ENCODE results near the gene FCRLA.
"Not testable (repeated sequence)": the region's sequence is repeated elsewhere in the genome, so short reads cannot be mapped to it uniquely, and the experiment has no call there.

- not testable (repeated sequence) for TF ChIP-seq SP1 (IDR thresholded peaks at IDR 0.05; ENCODE audit: low read depth); ZFX (IDR thresholded peaks at IDR 0.05); CTCF (IDR thresholded peaks at IDR 0.05 in 2 of 3, conservative IDR thresholded peaks at IDR 0.05 in 1 of 3; ENCODE audit: borderline replicate concordance in 1 of 3, insufficient read depth in 1 of 3, low read depth in 2 of 3, low read length in 2 of 3); POLR2A (IDR thresholded peaks at IDR 0.05; ENCODE audit: borderline replicate concordance, extremely low read depth, insufficient read depth, insufficient read length); EGR1 (IDR thresholded peaks at IDR 0.05; ENCODE audit: low read depth); EZH2 (IDR thresholded peaks at IDR 0.05); POLR2AphosphoS5 (IDR thresholded peaks at IDR 0.05; ENCODE audit: low read depth, low read length)
Observed at GRCh38 chr1:161673437-161673836, 33.6 kb upstream of the FCRLA start.
